Thyroid gland (tissue), 4 donors: ENCODE measurements around the gene LPP. TPM values are rescaled to one million over a fixed set of nuclear protein-coding genes. Genes with fewer than 3 reads are reported as not detected.

Source experiments
- DNase-seq, 2 donors: peaks; one replicate each; pipeline ENCODE4 v3.0.0-alpha.2; 2019
- H3K27ac ChIP-seq, 3 donors: fragments of 200-600 bp; sonication (generic); 1 replicate in 2 of 3; 2 replicates in 1 of 3; pipeline ENCODE4 v1.5.1; 2016 to 2019; ENCODE audit warnings: mild to moderate bottlenecking in 1 of 3, moderate library complexity in 1 of 3
- H3K27me3 ChIP-seq: fragments of 200-600 bp; sonication (generic); one replicate; pipeline ENCODE4 v1.5.1; 2019
- H3K36me3 ChIP-seq, 2 donors: fragments of 200-600 bp; sonication (generic); one replicate each; pipeline ENCODE4 v1.5.1; 2016 to 2019
- H3K4me1 ChIP-seq, 2 donors: fragments of 200-600 bp; sonication (generic); one replicate each; pipeline ENCODE4 v1.5.1; 2017 to 2019
- H3K4me3 ChIP-seq, 3 donors: fragments of 200-600 bp; sonication (generic); replicated peaks in 1 of 3; 1 replicate in 2 of 3; 2 replicates in 1 of 3; pipeline ENCODE4 v1.5.1; 2016; ENCODE audit warnings: mild to moderate bottlenecking in 1 of 3
- H3K9me3 ChIP-seq: fragments of 200-600 bp; sonication (generic); one replicate; pipeline ENCODE4 v1.5.1; 2017
- POLR2A ChIP-seq, 2 donors: fragments of 450-650 bp; IDR thresholded peaks; one replicate each; pipeline ENCODE4 v1.6.1; 2017; ENCODE audit warnings: antibody characterized with exemption in 2 of 2, mild to moderate bottlenecking in 2 of 2, moderate library complexity in 1 of 2
- WGBS, 2 donors: methylation state at CpG; one replicate each; pipeline ENCODE4 v1.1.5; 2017; 5-methylcytosine and 5-hydroxymethylcytosine counted together
- intact Hi-C: fragments of 100-400 bp; cut with DNase I; formaldehyde crosslinking; loops from one replicate; pipeline ENCODE4 v1.15.1; 2023
- total RNA-seq, 4 donors: library from RNA; depleted of rRNA; stranded (reverse); fragments of >200 nt; gene quantifications; one replicate each; pipeline ENCODE4 v1.2.3, GENCODE V29; 2016
- TF ChIP-seq, protein P1 (sequence below), 6 experiments: fragments of 200-600 bp in 3 of 6; fragments of 450-650 bp in 3 of 6; sonication (generic) in 3 of 6; IDR thresholded peaks; one replicate each; pipeline ENCODE4 v1.5.1; 2016 to 2019; ENCODE audit warnings: antibody characterized with exemption in 6 of 6, mild to moderate bottlenecking in 2 of 6, inconsistent platforms in 1 of 6, moderate library complexity in 1 of 6

Gene LPP
- total RNA-seq, 4 donors from 2014 or later = 79.0 to 141 (median 82.8) TPM

DNA sequence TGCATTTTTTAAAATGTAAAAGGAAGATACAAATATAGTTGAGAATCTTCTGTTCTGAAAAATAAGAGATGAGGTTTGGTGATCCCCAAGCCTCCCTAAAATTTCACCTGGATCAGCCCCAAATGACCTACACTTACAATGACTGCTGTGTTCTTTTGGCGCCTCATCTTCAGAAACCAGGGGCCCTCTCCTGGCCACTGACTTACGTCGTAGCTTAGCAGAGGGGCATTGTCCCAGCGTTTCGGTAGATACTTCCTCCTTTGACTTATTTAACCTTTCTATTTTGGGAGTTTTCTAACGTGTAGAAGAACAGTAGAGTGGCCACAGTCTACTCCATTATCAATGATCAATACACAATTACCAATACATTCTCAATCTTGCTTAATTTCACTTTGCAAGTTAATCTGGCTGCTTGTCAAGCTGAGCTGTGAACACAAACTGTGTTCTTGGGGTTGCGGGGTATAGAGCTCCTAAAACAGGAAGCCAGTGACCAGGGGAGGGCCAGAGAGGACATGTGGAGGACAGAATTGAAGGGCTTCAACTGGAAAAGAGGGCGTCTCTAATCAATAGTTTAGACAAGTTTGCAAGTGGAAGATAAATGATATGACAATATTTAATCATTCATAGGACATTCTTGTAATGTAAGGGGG, 419.5 kb downstream of the LPP start:
- Histone ChIP-seq H3K27me3 (no peaks in the 10 kb centered on the region), H3K27ac (no peak overlapping the region), H3K9me3 (no peaks in the 10 kb centered on the region), H3K36me3 (no peaks in the 10 kb centered on the region), H3K4me1 (no peaks in the 10 kb centered on the region), H3K4me3 (no peak overlapping the region)
- TF ChIP-seq, protein P1, sequence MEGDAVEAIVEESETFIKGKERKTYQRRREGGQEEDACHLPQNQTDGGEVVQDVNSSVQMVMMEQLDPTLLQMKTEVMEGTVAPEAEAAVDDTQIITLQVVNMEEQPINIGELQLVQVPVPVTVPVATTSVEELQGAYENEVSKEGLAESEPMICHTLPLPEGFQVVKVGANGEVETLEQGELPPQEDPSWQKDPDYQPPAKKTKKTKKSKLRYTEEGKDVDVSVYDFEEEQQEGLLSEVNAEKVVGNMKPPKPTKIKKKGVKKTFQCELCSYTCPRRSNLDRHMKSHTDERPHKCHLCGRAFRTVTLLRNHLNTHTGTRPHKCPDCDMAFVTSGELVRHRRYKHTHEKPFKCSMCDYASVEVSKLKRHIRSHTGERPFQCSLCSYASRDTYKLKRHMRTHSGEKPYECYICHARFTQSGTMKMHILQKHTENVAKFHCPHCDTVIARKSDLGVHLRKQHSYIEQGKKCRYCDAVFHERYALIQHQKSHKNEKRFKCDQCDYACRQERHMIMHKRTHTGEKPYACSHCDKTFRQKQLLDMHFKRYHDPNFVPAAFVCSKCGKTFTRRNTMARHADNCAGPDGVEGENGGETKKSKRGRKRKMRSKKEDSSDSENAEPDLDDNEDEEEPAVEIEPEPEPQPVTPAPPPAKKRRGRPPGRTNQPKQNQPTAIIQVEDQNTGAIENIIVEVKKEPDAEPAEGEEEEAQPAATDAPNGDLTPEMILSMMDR (IDR thresholded peaks at IDR 0.05) = no peak
- TF ChIP-seq POLR2A (IDR thresholded peaks at IDR 0.05) = no peak
- 81 to 85% methylated on average over 8 of the region's 8 CpGs for WGBS, 2 donors
- intact Hi-C loops = no loop called here
- no peak for DNase-seq

DNA sequence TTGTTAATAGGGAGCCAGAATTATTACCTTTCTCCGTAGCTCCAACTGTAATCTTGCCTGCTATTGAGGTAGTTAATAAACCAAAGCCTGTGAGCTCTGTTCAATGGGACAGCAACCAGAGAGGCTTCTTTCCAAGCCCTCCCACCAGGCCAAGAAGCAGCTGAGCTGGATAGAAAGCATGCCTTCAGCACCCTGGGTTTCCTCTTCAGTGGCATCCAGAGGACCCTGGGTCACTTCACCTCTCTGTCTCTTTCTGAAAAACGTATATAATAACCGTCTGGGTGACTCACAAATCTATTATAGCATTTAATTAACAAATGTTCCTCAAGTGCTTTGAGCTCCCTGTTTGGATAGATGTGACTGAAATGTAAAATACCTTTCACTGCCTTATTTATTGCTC, 420.0 kb downstream of the LPP start:
- no peak for DNase-seq
- TF ChIP-seq POLR2A (IDR thresholded peaks at IDR 0.05) = no peak
- TF ChIP-seq, protein P1 (IDR thresholded peaks at IDR 0.05) = no peak
- Histone ChIP-seq H3K4me1 (no peaks in the 10 kb centered on the region), H3K36me3 (no peaks in the 10 kb centered on the region), H3K4me3 (no peak overlapping the region), H3K9me3 (no peaks in the 10 kb centered on the region), H3K27me3 (no peaks in the 10 kb centered on the region), H3K27ac (no peak overlapping the region)
- intact Hi-C loops = no loop called here
- 86% methylated on average over 3 of the region's 3 CpGs for WGBS, 2 donors

DNA sequence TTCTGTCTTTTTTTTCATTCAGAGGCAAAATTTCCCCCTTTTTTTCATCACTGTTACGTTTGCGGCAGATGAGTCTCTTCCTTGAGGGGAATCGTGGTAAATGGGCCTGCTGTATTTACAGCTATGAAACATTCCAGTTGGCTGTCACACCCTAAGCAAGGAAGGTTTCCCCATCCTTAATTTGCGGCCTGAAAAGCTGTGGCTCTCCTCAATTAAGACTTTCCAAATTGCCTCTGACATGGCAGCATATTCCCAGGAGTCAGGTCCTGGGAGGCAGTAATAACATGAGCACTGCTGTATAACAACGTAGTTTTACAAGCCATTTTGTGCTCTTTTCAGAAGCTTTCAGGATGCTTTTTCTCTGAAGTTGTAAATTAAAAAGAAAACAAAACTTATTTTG, 420.9 kb downstream of the LPP start:
- Histone ChIP-seq H3K9me3 (no peaks in the 10 kb centered on the region), H3K36me3 (no peaks in the 10 kb centered on the region), H3K27ac (no peak overlapping the region), H3K4me3 (no peak overlapping the region), H3K4me1 (no peaks in the 10 kb centered on the region), H3K27me3 (no peaks in the 10 kb centered on the region)
- no peak for TF ChIP-seq POLR2A (IDR thresholded peaks at IDR 0.05)
- TF ChIP-seq, protein P1 (IDR thresholded peaks at IDR 0.05) = no peak
- WGBS, 2 donors = 84 to 86% methylated on average over 5 of the region's 5 CpGs
- no peak for DNase-seq
- intact Hi-C loops = no loop called here

DNA sequence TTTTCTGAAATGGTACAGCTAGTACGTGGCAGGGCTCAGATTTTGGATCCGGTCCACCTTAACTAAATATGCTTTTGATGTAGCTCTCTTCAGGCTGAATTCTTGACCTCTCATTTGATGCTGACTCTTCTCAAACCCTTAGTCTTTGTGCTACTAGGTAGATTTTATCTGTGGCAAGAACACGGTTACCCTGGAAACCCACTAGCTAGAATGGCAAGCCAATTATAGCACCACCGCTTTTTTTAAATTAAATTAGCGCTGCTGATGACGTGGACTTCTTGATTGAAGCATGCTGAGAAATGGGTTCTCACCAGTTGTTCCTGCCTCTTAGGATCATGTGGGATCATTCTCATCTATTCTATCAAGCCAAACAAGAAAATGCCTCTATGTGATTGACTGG, 421.5 kb downstream of the LPP start:
- Histone ChIP-seq H3K4me3 (no peak overlapping the region), H3K27me3 (no peaks in the 10 kb centered on the region), H3K36me3 (no peaks in the 10 kb centered on the region), H3K4me1 (no peaks in the 10 kb centered on the region), H3K9me3 (no peaks in the 10 kb centered on the region), H3K27ac (no peak overlapping the region)
- intact Hi-C loops = no loop called here
- no peak for TF ChIP-seq POLR2A (IDR thresholded peaks at IDR 0.05)
- TF ChIP-seq, protein P1 (IDR thresholded peaks at IDR 0.05) = no peak
- WGBS, 2 donors = 89 to 97% methylated on average over 6 of the region's 6 CpGs
- DNase-seq = no peak

DNA sequence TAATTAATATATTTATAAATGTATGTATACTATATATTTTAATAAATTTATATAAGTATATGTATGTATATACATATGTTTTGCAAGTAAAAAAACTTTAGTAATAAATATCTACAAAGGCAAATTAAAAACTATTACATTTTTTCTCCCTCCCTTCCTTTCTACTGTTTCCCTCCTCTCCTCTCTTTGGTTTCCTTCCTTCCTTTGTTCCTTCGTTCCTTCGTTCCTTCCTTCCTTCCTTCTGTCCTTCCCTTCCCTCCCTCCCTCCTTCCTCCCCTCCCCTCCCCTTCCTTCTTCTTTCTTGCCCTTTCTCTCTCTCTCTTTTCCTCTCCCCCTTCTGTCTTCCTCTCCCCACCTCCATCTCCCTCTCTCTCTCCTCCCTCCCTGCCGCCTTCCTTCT, 423.6 kb downstream of the LPP start:
- peak overlapping the region in 1 of 3 donors; percentile 8 for H3K27ac ChIP-seq
- no peaks in the 10 kb centered on the region for H3K9me3 ChIP-seq
- no peaks in the 10 kb centered on the region for H3K36me3 ChIP-seq
- whole genome bisulfite sequencing, 2 donors = 96 to 98% methylated on average over 1 of the region's 3 CpGs
- no peak for TF ChIP-seq POLR2A (IDR thresholded peaks at IDR 0.05)
- TF ChIP-seq, protein P1 (IDR thresholded peaks at IDR 0.05) = no peak
- intact Hi-C loops = no loop called here
- no peaks in the 10 kb centered on the region for H3K4me1 ChIP-seq
- no peak overlapping the region for H3K4me3 ChIP-seq
- H3K27me3 ChIP-seq = no peaks in the 10 kb centered on the region
- no peak for DNase-seq
